Thyroid gland (tissue), 4 donors: ENCODE measurements around the gene CCDC136.

Source experiments
- POLR2A ChIP-seq, 2 donors: fragments of 450-650 bp; IDR thresholded peaks; one replicate each; pipeline ENCODE4 v1.6.1; 2017; ENCODE audit warnings: antibody characterized with exemption in 2 of 2, mild to moderate bottlenecking in 2 of 2, moderate library complexity in 1 of 2
- TF ChIP-seq, protein P1 (sequence below), 6 experiments: fragments of 200-600 bp in 3 of 6; fragments of 450-650 bp in 3 of 6; sonication (generic) in 3 of 6; IDR thresholded peaks; one replicate each; pipeline ENCODE4 v1.5.1; 2016 to 2019; ENCODE audit warnings: antibody characterized with exemption in 6 of 6, mild to moderate bottlenecking in 2 of 6, inconsistent platforms in 1 of 6, moderate library complexity in 1 of 6

GRCh38 chr7:128842674-128843641 is 51.2 kb downstream of the CCDC136 start:
- TF ChIP-seq, protein P1, sequence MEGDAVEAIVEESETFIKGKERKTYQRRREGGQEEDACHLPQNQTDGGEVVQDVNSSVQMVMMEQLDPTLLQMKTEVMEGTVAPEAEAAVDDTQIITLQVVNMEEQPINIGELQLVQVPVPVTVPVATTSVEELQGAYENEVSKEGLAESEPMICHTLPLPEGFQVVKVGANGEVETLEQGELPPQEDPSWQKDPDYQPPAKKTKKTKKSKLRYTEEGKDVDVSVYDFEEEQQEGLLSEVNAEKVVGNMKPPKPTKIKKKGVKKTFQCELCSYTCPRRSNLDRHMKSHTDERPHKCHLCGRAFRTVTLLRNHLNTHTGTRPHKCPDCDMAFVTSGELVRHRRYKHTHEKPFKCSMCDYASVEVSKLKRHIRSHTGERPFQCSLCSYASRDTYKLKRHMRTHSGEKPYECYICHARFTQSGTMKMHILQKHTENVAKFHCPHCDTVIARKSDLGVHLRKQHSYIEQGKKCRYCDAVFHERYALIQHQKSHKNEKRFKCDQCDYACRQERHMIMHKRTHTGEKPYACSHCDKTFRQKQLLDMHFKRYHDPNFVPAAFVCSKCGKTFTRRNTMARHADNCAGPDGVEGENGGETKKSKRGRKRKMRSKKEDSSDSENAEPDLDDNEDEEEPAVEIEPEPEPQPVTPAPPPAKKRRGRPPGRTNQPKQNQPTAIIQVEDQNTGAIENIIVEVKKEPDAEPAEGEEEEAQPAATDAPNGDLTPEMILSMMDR (IDR thresholded peaks at IDR 0.05) = no peak
- no peak for TF ChIP-seq POLR2A (IDR thresholded peaks at IDR 0.05)
